Progenitor cell of endocrine pancreas (in vitro differentiated cells): Measurements from ENCODE around the gene CROCC2. TPM values are rescaled to one million over a fixed set of nuclear protein-coding genes. Genes with fewer than 3 reads are reported as not detected.

ENCODE experiments used
- DNase-seq: peaks from one replicate; pipeline ENCODE4 v3.0.0; 2021; ENCODE audit warnings: low spot score; ENCODE audit not compliant: unreplicated experiment
- H3K27ac Mint-ChIP-seq: 2 replicates; pipeline ENCODE4 v1.8.0; 2021; ENCODE audit warnings: mild to moderate bottlenecking, moderate library complexity, mixed read lengths
- H3K27me3 Mint-ChIP-seq: 2 replicates; pipeline ENCODE4 v1.8.0; 2021; ENCODE audit warnings: mixed read lengths
- H3K36me3 Mint-ChIP-seq: 2 replicates; pipeline ENCODE4 v1.8.0; 2022; ENCODE audit warnings: mixed read lengths; ENCODE audit not compliant: insufficient read depth
- H3K4me1 Mint-ChIP-seq: 2 replicates; pipeline ENCODE4 v1.8.0; 2021; ENCODE audit warnings: low read depth, mixed read lengths
- H3K4me3 Mint-ChIP-seq: 2 replicates; pipeline ENCODE4 v1.8.0; 2021; ENCODE audit warnings: low read depth, mild to moderate bottlenecking, moderate library complexity, mixed read lengths
- H3K9me3 Mint-ChIP-seq: 2 replicates; pipeline ENCODE4 v1.8.0; 2021; ENCODE audit warnings: low read depth, mixed read lengths
- CTCF ChIP-seq: fragments of 200-600 bp; sonication (generic); IDR thresholded peaks from one replicate; pipeline ENCODE4 v1.5.0; 2021; ENCODE audit warnings: antibody characterized with exemption, mild to moderate bottlenecking; ENCODE audit not compliant: unreplicated experiment
- total RNA-seq: library from RNA; stranded (reverse); gene quantifications from 2 replicates; pipeline ENCODE4 v1.2.1, GENCODE V29; 2021

The CROCC2 gene
- total RNA-seq, 1 donor from 2014 or later: 0.36 TPM

GRCh38 chr2:240967681-240968621 is 61.8 kb downstream of the CROCC2 start:
- Mint-ChIP-seq H3K27me3 (peaks cover 8% of the 10 kb centered on the region), H3K4me1 (no peaks in the 10 kb centered on the region), H3K27ac (no peak overlapping the region), H3K36me3 (no peaks in the 10 kb centered on the region), H3K4me3 (no peak overlapping the region), H3K9me3 (no peaks in the 10 kb centered on the region)
- no peak for TF ChIP-seq CTCF
- DNase-seq: no peak

GRCh38 chr2:240968731-240969624 is 62.8 kb downstream of the CROCC2 start:
- no peak for DNase-seq
- Mint-ChIP-seq H3K36me3 (no peaks in the 10 kb centered on the region), H3K27ac (no peak overlapping the region), H3K9me3 (peaks cover 2% of the 10 kb centered on the region), H3K4me3 (no peak overlapping the region), H3K4me1 (peaks cover 3% of the 10 kb centered on the region), H3K27me3 (peaks cover 11% of the 10 kb centered on the region)
- TF ChIP-seq CTCF: no peak

- Mint-ChIP-seq H3K27ac (no peak overlapping the region), H3K4me3 (no peak overlapping the region), H3K27me3 (peaks cover 17% of the 10 kb centered on the region), H3K4me1 (peaks cover 3% of the 10 kb centered on the region), H3K36me3 (no peaks in the 10 kb centered on the region), H3K9me3 (peaks cover 2% of the 10 kb centered on the region)
- no peak for TF ChIP-seq CTCF
- DNase-seq: no peak
Measured at GRCh38 chr2:240970104-240970503, 64.0 kb downstream of the CROCC2 start.

- DNase-seq: no peak
- Mint-ChIP-seq H3K4me1 (peaks cover 3% of the 10 kb centered on the region), H3K27me3 (peaks cover 21% of the 10 kb centered on the region), H3K27ac (no peak overlapping the region), H3K36me3 (no peaks in the 10 kb centered on the region), H3K9me3 (peaks cover 2% of the 10 kb centered on the region), H3K4me3 (no peak overlapping the region)
- TF ChIP-seq CTCF: no peak
Measured at GRCh38 chr2:240970816-240971215, 64.7 kb downstream of the CROCC2 start.

- Mint-ChIP-seq H3K4me1 (peaks cover 3% of the 10 kb centered on the region), H3K4me3 (no peak overlapping the region), H3K36me3 (no peaks in the 10 kb centered on the region), H3K27me3 (peaks cover 21% of the 10 kb centered on the region), H3K27ac (no peak overlapping the region), H3K9me3 (peaks cover 2% of the 10 kb centered on the region)
- TF ChIP-seq CTCF: no peak
- no peak for DNase-seq
Measured at GRCh38 chr2:240972201-240972600, 66.1 kb downstream of the CROCC2 start.
